Endothelial cell of hepatic sinusoid (primary cell): Measurements from ENCODE around the gene ABCA7.

Source experiments
- in situ Hi-C: cut with HindIII; loops from 2 replicates; pipeline ENCODE4 v1.10.0; 2017; ENCODE audit warnings: low sequenced_read_pairs

The ABCA7 gene

DNA sequence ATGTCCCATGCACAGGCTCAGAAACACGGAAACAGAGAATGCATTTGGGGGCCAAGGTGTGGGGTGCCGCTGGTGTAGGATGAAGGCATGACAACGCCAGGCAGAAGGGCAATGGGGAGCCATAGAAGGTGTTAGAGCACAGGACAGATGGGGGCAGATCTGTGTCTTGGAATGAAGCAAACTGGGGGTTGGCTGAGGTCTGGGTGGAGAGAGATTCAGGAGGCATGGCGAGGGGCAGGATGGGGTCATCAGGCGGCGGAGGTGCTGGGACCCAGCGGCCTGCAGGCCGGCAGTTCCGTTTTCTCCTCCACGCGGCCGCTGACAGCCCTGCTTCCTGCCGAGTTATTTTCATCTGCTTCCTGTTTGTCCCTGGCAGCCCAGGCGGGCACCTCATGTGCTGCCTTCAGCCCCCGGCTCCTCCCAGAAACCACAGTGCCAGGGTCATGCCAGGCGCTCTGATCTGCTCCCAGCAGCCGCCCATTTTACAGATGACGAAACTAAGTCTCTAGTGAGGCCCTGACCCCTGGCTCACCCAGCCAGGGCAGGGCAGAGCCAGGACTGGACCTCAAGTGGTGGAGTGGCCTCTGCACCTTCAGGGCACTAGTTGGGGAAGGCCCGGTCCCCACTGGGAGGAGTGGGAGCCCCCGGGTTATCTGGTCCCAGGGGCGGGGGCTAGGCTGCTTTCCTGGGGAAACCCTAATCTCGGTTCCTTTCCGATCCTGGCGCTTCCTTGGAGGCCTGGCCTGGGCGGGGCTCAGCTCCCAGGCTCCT, 29.3 kb downstream of the ABCA7 start:
- in situ Hi-C loops, result no loop called here

DNA sequence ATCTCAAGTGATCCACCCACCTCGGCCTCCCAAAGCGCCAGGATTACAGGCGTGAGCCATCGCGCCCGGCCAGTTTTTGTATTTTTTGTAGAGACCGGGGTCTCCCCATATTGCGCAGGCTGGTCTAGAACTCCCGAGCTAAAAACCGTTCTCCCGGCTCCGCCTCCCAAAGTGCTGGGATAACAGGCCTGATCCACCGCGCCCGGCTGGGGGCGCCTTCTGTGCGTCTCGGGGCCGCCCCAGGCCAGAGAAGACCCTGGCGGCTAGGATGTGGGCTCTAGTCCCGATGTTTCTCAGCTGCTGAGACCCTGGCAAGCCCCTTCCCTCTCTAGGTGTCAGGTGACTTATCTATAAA, 30.6 kb downstream of the ABCA7 start:
- in situ Hi-C loops, result no loop called here

DNA sequence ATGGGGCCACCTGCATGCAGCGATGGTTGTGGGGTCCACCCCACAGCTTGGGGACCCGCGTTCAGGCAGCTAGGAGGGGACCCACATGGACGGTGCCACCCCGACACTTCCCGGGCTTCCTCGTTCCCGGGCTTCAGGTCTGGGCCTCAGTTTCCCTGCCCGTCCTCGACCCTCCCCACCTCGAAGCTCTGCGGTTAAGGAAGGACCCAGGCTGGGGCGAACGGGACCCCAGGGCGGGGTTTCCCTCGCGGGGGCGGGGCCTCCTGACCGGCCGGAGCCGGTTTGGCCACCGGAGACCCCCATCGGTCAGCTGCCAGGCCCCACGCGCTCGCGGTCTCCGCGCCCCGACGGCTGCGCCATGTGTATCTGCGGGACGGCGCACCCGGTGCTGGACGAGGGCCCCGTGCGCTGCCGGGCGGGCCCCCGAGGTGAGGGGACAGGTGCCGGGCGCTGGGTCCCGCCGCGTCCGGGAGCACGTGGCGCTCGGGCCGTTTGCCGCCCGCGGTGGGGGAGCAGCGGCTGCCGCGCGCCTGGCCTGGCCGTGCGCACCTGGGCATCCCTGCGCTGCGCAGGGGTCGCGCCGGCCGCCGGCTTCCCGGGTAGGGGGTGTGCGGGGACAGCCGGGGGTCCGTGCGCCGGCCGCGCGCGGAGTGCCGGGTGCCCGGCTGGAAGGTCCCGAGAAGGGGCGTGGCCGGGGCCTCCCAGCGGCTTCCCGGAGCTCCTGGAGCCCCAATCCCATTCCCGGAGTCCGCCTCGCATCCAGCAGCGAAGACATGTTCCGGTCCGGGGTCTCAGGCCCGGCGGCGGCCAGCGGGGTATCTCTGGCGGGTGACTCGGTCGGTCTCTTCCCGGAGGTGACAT, 31.3 kb downstream of the ABCA7 start:
- in situ Hi-C loops, result no loop called here

DNA sequence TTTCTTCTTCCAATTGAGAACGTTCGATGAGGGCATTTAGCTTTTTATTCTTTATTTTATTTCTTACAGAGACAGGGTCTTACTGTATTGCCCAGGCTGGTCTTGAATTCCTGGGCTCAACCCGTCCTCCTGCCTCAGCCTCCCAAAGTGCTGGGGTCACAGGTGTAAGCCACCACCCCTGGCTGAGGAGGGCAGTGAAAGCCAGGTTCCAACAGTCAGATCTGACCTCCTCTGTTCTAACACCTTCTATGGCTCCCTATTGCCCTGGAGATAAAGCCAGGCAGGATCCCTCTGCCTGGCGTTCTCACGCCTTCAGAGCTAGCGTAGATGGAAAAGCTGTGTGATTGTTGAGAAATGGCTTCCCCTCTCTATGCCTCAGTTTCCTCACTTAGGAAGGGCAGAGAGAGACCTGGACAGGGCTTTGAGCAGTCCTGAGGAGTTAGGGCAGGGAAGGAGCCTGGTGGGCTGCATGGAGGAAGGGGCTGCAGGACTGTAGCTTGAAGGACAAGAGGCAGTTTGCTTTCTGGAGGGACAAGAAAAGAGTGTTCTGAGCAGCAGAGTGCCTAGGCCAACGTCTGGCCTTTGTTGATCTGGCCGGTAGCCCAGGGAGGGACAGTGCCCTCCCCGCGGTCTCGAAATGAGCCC, 32.6 kb downstream of the ABCA7 start:
- in situ Hi-C loops, result no loop called here

DNA sequence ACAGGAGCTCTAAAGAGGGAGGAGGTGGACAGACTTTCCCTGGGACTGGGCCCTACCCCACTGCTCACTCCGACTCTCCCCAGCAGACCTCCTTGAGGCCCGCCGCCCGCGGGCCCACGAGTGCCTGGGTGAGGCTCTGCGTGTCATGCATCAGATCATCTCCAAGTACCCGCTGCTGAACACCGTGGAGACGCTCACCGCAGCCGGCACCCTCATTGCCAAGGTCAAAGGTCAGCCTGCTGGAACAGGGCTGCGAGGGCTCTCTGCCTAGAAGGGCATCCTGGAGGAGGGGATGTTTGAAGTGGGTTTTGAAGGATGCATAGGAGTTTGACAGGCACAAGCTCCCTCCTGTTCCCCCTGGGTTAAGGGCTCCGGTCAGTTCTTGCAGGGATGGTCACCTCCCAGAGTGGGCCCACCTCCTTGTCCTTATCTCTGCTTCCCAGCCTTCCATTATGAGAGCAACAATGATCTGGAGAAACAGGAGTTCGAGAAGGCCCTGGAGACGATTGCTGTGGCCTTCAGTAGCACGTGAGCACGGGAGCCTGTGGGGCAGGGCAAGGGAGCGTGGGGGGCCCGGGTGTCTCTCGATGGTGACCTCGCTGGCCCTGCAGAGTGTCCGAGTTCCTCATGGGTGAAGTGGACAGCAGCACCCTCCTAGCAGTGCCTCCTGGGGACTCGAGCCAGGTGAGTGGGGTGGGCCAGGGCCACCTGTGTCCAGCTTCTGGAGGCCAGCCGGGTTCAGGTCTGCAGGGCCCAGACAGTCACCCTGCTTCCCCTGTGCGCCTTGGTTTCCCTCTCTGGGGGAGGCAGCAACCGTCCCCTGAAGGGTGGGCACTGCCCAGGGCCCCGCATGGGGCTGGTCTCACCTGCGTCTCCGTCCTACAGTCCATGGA, 33.4 kb downstream of the ABCA7 start:
- in situ Hi-C loops, result no loop called here

DNA sequence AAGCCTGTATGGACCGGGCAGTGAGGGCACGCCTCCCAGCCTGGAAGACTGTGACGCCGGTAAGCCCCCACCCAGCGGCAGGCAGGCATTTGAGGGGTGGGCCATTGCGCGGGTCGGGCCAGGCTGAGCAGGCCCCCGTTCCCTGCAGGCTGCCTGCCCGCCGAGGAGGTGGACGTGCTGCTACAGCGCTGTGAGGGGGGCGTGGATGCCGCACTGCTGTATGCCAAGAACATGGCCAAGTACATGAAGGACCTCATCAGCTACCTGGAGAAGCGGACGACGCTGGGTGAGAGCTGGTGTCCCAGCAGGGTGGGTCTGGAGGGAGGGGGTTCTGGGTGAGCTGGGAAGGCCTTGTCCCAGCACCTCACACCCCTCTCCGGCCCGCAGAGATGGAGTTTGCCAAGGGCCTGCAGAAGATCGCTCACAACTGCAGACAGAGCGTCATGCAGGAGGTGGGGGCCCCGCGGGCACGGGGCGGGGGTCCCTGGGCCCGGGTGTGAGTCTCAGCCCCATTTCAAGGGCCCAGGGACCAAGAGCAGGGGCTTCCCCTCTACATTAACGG, 34.1 kb downstream of the ABCA7 start:
- in situ Hi-C loops, result no loop called here

DNA sequence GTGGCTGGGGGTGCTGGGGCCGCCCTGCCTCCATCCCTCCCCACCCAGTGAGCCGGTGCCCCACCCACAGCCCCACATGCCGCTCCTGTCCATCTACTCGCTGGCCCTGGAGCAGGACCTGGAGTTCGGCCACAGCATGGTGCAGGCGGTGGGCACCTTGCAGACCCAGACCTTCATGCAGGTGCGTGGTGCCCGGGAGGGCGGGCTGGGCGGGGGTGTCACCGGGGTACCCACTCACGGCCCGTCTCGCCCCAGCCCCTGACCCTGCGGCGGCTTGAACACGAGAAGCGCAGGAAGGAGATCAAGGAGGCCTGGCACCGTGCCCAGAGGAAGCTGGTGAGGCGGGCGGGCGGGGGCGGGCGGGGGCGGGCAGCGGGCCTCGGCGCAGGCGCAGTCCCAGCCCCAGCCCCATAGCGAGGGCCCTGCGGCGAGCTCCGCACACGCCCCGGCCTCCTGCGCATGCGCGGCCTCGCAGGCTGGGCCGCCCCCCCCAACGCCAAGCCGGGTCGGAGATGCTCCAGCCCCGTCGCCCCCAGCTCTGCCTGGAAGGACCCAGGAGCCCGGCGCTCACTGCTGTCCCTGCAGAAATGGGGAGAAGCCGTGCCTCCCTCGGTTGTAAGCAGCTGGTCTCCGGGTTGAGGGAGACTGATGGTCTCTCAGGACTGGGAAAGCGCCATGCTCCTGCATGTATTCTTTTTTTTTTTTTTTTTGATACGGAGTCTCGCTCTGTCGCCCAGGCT, 34.8 kb downstream of the ABCA7 start:
- in situ Hi-C loops, result no loop called here

DNA sequence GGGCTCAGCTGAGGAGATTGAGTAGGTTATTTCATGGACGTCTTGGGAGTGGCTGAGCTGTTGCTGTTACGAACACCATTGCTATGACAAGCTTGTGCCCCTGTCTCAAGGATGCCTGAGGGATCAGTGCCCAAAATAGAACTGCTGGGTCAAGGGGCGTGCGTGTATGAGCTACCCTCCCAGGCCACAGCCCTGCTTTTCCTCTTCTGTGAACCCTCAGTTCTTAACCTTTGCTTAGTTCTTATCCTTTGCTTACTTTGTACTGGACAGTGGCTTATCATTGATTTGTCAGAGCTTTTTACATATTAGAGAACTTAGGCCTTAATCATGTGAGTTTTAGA, 36.1 kb downstream of the ABCA7 start:
- in situ Hi-C loops, result no loop called here

DNA sequence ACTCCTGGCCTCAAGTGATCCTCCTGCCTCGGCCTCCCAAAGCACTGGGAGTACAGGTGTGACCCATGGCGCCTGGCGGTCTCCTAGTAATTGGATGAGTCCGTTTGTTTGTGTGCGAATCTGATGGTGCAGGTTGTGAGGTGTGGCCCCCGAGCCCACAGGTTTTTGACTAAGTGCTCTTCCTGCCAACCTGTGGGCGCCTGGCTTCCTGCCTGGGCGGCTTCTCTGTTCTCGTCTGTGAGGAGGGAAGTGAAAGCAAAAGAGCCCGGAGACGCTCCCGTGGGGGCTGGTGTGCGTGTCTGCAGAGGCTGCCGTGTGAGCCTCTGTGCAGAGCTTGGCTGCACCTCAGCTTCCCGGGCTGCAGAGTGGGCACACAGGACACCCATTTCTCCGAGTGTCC, 37.0 kb downstream of the ABCA7 start:
- in situ Hi-C loops, result no loop called here

DNA sequence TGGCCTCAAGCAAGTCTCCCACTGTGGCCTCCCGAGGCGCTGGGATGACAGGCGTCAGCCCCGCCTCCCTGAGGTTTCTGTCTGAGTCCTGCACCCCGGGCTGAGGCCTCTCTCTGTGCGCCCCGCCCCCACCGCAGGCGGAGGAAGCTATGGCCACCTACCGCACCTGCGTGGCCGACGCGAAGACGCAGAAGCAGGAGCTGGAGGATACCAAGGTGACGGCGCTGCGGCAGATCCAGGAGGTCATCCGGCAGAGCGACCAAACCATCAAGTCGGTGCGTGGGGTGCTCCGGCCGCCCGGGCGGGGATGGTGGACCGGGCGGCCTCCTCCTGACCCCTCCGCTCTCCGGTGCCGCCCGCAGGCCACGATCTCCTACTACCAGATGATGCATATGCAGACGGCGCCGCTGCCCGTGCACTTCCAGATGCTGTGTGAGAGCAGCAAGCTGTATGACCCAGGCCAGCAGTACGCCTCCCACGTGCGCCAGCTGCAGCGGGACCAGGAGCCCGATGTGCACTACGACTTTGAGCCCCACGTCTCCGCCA, 39.7 kb downstream of the ABCA7 start:
- in situ Hi-C loops, result no loop called here

DNA sequence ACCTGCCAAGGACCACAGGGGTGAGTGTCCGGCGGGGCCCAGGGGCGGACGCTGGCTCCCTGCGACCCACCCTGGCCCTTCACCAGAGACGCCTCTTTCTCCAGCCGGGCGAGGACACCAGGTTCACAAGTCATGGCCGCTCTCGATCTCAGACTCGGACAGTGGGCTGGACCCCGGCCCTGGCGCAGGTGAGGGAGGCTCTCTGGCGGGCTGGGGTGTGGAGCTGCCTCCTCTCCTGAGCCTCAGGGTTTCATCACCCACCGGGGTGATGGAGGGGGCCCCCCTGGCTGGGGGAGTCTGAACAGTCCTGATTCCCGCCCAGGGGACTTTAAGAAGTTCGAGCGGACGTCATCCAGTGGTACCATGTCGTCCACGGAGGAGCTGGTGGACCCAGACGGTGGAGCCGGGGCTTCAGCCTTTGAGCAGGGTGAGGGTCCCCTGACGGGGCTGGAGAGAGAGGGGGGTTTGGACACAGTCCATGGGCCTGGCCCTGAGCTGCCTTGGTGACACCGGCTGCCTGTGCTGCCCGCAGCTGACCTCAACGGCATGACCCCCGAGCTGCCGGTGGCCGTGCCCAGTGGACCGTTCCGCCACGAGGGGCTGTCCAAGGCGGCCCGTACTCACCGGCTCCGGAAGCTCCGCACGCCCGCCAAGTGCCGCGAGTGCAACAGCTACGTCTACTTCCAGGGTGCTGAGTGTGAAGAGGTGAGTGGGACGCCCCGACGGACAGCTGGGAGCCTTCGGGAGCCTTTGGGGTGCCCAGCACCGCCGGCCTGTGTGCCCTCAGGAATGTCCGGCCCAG, 40.7 kb downstream of the ABCA7 start:
- in situ Hi-C loops, result no loop called here

DNA sequence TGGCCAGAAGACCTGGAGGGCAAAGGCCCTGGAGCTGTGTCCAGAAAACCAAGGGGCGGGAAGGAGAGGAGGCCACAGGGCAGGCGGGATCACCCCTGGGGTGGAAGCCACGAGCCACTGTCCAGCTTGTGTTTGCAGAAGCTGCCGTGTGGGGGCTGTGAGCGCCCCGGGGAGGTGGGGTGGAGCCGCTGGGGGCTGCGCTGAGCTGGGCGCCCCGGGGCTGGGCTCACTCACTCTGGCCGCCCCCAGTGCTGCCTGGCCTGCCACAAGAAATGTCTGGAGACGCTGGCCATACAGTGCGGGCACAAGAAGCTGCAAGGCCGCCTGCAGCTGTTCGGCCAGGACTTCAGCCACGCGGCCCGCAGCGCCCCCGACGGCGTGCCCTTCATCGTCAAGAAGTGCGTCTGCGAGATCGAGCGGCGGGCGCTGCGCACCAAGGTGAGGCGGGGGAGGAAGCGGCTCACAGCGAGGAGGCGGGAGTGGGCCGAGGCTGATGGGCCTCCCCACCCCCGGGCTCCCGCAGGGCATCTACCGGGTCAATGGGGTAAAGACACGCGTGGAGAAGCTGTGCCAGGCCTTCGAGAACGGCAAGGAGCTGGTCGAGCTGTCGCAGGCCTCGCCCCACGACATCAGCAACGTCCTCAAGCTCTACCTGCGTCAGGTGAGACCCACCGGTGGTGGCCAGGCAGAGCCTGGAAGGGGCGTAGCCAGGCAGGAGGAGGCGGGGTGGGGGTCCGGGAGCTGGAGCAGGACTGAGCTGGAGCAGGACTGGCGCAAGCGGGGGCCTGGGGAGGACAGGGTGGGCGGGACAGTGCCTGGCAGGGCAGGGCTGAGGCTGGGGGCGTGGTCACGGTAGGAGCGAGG, 41.6 kb downstream of the ABCA7 start:
- in situ Hi-C loops, result no loop called here

DNA sequence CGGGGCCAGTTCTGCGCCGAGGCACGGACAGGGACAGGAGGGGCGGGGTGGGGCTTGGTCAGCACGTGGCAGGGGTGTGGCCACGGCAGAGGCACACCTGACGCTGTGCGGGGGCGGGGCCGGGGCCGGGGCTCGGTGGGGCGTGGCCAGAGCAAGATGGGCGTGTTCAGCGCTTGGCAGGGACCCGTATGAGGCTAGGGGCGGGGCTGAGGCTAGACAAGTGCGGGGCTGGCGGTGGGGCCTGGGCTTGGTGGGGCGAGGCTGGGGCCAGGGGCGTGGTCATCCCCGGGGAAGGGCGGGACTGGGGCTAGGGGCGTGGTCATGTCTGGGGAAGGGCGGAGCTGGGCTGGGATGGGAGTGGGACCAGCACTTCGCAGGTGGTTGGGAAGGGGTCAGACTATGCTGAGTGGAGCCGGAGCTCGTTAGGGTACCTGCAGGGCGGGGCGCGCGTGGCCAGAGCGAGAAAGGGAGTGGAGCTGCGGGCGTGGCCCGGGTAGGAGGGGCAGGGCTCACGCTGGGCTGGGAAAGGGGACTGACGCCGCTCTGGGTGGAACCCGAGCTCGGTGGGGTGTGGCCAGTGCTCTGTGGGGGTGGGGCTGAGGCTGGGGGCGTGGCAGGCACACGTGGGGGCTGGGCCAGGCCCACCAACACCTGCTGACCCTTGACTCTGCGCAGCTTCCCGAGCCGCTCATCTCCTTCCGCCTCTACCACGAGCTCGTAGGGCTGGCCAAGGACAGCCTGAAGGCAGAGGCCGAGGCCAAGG, 42.4 kb downstream of the ABCA7 start:
- in situ Hi-C loops, result no loop called here

DNA sequence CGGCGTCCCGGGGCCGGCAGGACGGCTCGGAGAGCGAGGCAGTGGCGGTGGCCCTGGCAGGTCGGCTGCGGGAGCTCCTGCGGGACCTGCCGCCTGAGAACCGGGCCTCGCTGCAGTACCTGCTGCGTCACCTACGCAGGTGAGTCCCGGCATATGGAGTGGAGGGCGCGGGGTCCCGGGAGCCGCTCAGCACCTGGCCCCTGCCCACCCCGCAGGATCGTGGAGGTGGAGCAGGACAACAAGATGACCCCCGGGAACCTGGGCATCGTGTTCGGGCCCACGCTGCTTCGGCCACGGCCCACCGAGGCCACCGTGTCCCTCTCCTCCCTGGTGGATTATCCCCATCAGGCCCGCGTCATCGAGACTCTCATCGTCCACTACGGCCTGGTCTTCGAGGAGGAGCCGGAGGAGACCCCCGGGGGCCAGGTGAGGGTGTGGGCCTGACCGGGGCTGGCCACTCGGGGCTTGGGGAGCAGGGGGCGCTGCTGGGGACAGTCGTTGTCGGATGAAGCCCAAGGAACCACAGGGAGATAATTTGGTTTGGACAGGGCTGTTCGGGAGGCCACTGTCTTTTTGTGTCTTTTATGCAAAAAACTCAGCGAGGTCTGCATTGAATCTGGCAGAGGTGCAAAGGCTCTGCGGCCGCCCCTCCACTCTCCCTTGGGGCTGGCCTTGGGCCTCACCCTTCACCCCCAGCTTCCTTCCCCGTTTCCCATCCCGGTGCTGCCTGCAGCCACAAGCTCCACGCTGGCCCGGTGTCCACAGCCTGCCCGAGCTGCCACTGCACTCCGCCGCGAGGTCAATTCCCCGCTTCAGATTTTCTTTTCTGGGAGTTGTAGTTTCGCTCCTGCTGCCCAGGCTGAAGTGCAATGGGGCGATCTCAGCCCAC, 43.3 kb downstream of the ABCA7 start:
- in situ Hi-C loops, result no loop called here

DNA sequence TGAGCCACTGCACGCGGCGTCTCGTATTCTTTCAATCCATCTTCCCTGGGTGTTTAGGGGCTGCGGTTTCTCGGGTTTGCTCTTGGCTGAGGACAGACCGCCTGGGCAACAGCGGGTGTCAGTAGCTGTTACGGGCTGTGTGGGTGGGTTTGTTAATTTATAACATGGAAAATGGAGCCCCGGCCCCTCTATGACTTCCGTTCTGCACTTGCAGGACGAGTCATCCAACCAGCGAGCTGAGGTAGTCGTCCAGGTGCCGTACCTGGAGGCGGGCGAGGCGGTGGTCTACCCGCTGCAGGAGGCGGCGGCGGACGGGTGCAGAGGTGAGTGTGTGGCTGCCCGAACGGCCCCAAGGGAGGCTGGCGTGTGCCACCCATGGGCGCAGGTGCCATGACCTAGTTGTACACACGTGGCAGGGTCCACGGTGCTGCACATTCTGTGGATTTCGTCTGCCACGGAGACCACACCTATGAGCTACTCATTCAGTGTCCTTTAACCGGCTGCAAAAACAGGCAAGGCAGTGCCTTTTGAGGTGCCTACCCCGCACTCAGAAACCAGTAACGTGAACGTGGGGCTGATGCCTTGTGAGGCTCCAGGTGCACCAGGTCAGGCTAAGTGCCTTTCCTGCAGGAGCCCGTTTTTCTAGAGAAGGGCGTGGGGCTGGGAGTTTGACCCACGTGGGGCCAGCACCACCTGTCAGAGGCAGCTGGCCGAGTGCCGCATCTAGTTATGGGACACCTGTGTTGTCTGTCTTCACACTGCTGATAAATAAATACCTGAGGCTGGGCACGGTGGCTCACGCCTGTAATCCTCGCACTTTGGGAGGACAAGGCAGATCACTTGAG, 44.3 kb downstream of the ABCA7 start:
- in situ Hi-C loops, result no loop called here
